Ovary (tissue), 3 donors: ENCODE results near the gene TSPEAR.

Experiments
- CTCF ChIP-seq, 3 donors: fragments of 450-650 bp in 2 of 3; fragments of 200-600 bp in 1 of 3; IDR thresholded peaks; one replicate each; pipeline versions ENCODE4 v1.5.1 to v1.8.0; 2016 to 2022; ENCODE audit warnings: antibody characterized with exemption in 3 of 3, mild to moderate bottlenecking in 1 of 3
- EP300 ChIP-seq: sonication (generic); formaldehyde crosslinking; IDR thresholded peaks from one replicate; pipeline ENCODE4 v1.6.1; 2017; ENCODE audit warnings: antibody characterized with exemption
- POLR2A ChIP-seq: fragments of 450-650 bp; IDR thresholded peaks from one replicate; pipeline ENCODE4 v1.6.1; 2017; ENCODE audit warnings: antibody characterized with exemption, mild to moderate bottlenecking, moderate library complexity
- donor health status: DM: no; HTN: no; CAD: no.

GRCh38 chr21:44720170-44720569 lies 8.8 kb upstream of the TSPEAR start:
- TF ChIP-seq CTCF (IDR thresholded peaks at IDR 0.05) (no peak), POLR2A (no peak), EP300 (no peak)
